DMS114 treated with DMSO at 0.1 percent for 48 hours (cell line): ENCODE measurements around the gene HMMR.
A peak's percentile ranks its signal among the peaks of the same experiment; 100 is the strongest.
"Not testable (repeated sequence)": the region's sequence is repeated elsewhere in the genome, so short reads cannot be mapped to it uniquely, and the experiment has no call there.

Experiments
- DNase-seq: peaks from one replicate; lab custom pipeline; 2025; ENCODE audit not compliant: unreplicated experiment; lab: John Stamatoyannopoulos, UW

Gene HMMR, protein sequence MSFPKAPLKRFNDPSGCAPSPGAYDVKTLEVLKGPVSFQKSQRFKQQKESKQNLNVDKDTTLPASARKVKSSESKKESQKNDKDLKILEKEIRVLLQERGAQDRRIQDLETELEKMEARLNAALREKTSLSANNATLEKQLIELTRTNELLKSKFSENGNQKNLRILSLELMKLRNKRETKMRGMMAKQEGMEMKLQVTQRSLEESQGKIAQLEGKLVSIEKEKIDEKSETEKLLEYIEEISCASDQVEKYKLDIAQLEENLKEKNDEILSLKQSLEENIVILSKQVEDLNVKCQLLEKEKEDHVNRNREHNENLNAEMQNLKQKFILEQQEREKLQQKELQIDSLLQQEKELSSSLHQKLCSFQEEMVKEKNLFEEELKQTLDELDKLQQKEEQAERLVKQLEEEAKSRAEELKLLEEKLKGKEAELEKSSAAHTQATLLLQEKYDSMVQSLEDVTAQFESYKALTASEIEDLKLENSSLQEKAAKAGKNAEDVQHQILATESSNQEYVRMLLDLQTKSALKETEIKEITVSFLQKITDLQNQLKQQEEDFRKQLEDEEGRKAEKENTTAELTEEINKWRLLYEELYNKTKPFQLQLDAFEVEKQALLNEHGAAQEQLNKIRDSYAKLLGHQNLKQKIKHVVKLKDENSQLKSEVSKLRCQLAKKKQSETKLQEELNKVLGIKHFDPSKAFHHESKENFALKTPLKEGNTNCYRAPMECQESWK

DNA sequence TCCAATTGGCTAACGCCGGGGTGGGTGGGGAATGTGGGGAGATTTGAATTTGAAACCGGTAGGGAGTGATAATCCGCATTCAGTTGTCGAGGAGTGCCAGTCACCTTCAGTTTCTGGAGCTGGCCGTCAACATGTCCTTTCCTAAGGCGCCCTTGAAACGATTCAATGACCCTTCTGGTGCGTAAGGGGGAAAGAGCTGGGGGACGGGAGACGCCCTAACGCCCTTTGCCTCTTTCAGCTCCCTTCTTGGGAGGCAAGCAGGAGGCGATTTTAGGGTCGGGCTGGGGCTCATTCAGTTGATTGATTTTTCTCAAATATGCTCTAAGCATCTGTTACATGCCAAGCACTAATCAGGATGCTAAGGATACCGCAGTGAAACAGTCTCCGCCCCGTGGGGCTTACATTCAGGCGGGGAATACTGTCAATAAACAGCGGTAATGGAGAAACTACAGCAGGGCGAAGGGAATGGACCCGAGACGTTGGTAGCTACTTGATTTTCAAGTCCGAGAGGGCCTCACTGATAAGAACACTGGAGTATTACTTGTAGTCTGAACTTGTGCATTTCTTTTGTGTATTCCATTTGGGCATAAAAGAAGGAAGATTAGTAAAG, at the start of gene HMMR:
Gene HMMR (plus strand): TSS at position 71 of the 610 bp plus-strand sequence. CDS start 61 bp downstream, at position 132.
- DNase-seq: peak; percentile 68

DNA sequence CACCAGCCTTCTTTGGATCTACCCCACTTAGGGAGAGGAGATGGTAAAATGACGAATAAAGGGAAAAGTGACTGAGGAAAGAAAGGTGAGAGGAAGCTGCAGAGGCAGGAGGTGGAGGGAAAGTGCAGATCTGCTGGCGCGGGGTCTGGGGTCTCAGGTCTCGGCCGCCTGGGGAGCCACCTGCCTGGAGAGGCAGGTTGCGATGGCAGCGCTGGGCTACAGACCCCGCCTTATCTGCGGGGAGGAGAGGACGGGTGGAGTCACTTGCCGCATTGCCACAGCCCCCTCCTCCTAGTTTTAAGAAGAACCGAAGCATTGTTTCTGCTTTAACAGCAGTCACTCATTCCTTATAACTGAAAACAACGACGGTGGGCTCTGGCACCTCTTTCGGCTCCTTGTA, 44.8 kb upstream of the HMMR start:
- not testable (repeated sequence) for DNase-seq

- no peak for DNase-seq
These were observed 35.6 kb upstream of the HMMR start for GRCh38 chr5:163424836-163425235.

- DNase-seq: not testable (repeated sequence)
These were observed 34.3 kb upstream of the HMMR start for GRCh38 chr5:163426128-163426527.

- no peak for DNase-seq
These were observed 27.9 kb upstream of the HMMR start for GRCh38 chr5:163432544-163432943.

- DNase-seq: no peak
These were observed 27.2 kb upstream of the HMMR start for GRCh38 chr5:163433271-163433670.

- no peak for DNase-seq
These were observed 26.0 kb upstream of the HMMR start for GRCh38 chr5:163434401-163434866.

- no peak for DNase-seq
These were observed 23.9 kb upstream of the HMMR start for GRCh38 chr5:163436515-163436914.

GRCh38 chr5:163437011-163437308, 23.5 kb upstream of the HMMR start:
- no peak for DNase-seq

DNA sequence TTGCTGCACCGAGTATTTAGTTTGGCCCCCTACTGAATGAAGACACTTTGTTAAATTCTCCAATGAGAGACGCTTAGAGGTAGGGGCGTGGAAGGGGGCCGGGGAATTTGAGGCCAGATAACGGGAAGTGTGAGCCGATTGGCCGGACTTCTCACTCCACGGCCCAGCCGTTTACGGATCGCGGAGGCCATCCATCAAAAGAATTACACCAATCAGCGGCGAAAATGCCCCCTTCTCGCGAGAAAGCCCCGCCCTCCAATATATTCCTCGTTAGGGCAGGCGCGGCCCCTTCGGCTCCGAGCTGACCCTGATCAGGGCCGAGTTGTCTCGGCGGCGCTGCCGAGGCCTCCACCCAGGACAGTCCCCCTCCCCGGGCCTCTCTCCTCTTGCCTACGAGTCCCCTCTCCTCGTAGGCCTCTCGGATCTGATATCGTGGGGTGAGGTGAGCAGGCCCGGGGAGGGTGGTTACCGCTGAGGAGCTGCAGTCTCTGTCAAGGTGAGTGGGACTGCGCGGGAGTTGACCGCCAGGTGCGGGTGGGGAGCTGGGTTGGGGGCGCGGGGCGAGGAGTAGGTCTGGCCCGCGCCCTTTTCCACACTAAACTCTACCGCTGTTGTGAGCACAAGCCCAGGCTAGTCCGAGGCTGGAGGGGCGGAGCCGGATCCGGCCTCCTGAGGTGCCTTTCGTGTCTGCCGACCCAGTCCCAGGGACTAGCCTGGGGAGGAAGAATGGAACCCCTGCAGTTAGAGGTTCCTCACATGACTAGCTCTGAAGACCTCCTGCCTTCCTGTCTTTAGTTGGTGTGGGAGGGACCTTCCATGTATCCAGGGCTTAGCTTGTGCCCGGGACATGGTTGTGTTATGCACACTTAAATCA, 22.9 kb upstream of the HMMR start, which contains the start of gene CCNG1:
Gene CCNG1 (plus strand): TSS at position 287 of the 874 bp plus-strand sequence. CDS start 1,662 bp downstream, outside the sequence.
- DNase-seq: peak; percentile 96

- no peak for DNase-seq
These were observed 21.4 kb upstream of the HMMR start for GRCh38 chr5:163439092-163439425.

DNA sequence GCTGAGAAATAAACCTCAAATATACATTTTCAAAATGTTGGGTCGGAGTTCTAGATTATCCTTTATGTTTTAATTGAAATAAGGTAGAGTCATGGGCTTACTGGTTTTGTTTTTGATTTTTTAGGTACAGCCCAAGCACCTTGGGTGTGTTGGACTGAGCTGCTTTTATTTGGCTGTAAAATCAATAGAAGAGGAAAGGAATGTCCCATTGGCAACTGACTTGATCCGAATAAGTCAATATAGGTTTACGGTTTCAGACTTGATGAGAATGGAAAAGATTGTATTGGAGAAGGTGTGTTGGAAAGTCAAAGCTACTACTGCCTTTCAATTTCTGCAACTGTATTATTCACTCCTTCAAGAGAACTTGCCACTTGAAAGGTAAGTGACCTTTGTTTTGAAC, 19.5 kb upstream of the HMMR start:
- no peak for DNase-seq

- no peak for DNase-seq
These were observed 15.9 kb upstream of the HMMR start for GRCh38 chr5:163444526-163444925.

- no peak for DNase-seq
These were observed 15.1 kb upstream of the HMMR start for GRCh38 chr5:163445345-163445744.

DNA sequence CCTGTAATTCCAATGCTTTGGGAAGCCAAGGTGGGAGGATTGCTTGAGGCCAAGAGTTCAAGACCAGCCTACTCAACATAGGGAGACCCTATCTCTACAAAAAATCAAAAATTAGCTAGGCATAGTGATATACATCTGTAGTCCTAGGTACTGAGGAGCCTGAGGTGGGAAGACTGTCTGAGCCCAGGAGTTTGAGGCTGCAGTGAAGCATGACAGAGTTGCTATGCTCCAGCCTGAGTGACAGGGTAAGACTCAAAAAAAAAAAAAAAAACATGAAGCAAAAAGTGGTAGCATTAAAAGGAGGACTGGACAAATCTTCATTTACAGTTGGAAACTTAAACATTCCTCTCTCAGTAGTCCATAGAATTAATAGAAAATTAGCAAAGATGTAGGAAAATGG, 13.2 kb upstream of the HMMR start:
- DNase-seq: no peak

DNA sequence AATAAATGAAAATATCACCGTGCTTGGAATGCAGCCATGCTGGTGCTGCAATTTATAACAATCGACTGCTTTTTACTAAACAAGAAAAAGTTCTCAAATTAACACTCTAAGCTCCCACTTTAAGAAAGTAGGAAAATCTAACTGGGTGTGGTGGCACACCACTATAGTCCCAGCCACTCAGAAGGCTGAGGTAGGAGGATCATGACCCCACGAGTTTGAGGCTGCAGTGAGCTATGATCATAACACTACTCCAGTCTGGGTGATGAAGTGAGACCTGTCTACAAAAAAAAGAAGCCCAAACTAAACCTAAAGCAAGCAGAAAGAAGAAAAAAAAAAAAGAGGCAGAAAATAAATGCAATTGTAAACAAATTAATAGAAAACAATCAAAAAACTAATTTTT, 12.6 kb upstream of the HMMR start:
- DNase-seq: no peak

DNA sequence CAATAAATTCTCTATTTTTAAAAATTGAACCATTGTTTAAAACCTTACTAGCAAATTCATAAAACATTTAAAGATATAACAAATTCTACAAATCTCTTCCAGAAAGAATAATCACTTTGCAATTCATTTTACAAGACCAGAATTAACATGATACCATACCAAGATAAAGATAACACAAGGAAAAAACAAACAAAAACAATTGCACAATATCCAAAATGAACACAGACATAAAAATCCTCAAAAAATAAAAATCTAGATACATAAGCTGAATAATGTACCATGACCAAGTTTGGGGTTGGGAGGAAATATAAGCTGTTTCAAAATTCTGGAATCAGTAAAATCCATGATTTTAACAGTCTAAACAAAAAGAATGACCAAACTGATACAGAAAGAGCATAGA, 11.9 kb upstream of the HMMR start:
- no peak for DNase-seq

DNA sequence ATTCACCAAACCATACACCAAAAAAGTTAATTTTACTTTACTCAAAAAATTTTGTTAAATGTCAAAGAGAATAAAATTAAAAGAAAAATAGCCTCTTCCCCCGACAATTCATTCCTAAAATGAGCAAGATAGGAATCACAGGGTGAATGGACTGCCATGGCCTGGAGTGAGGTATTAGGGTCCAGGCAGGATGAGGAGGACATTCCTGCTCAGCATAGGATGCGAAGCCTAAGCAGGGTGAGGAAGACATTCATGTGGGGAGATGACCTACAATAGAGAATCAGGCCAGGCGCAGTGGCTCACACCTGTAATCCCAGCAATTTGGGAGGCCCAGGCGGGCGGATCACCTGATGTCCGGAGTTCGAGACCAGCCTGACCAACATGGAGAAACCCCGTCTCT, 8.9 kb upstream of the HMMR start:
- no peak for DNase-seq

GRCh38 chr5:163453705-163454104, 6.7 kb upstream of the HMMR start:
- DNase-seq: no peak

- DNase-seq: not testable (repeated sequence)
These were observed 5.0 kb upstream of the HMMR start for GRCh38 chr5:163455406-163455805.

- DNase-seq: no peak
These were observed 4.3 kb upstream of the HMMR start for GRCh38 chr5:163456029-163456589.
